Testis (tissue), 2 donors: ENCODE measurements around the gene LRPAP1.

Experiments
- POLR2A ChIP-seq: fragments of 450-650 bp; IDR thresholded peaks from one replicate; pipeline ENCODE4 v1.6.1; 2017; ENCODE audit warnings: antibody characterized with exemption, mild to moderate bottlenecking, moderate library complexity
- TF ChIP-seq, protein P1 (sequence below), 3 experiments: fragments of 450-650 bp in 2 of 3; fragments of 200-600 bp in 1 of 3; sonication (generic) in 1 of 3; IDR thresholded peaks; one replicate each; pipeline ENCODE4 v1.5.1; 2016 to 2019; ENCODE audit warnings: antibody characterized with exemption in 3 of 3, mild to moderate bottlenecking in 2 of 3, moderate library complexity in 1 of 3

DNA sequence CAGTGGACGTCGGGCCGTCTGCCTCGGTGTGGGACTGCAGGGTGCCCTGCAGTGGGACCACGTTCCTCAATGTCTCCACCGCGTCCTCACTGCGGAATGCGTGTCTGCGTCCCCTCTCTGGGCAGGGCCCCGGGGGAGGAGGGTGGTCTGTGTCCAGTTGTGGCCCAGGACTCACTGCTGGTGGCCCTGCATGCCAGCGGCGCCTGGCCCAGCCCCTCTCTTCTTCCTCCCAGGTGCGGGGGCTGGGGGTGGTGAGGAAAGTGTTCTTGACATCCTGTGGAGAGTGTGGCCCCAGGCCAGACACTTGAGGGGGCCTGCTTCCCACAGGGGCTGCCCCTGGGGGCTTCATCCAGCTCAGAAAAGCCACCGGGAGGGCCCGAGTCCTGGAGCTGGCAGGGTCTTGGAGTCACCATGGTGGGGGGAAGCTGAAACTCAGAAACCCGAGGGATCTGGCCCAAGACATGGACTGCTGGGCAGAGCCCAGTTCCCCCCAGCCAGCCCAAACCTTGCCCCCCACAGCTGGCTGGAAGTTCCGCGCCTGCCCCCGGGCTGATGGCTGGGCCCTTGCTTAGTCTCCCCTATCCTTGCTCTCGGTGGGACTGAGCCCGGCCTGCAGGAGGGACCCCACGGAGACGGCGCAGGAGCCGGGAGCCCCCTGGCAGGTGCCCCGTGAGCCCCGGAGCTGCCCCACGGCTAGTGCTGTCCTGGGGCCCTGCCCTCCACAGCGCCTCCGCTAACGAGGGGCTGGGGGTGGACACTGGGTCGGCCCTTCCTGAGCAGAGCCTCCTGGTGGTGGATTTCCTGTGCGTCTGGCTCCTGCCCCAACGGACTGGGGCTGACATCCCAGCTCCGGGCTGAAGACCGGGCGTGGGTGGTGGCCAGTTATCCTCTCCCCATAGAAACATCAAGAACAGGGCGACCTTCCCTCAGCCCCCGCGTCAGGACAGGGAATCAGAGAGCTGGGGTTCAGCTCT is 66.2 kb downstream of the LRPAP1 start:
- no peak for TF ChIP-seq POLR2A
- TF ChIP-seq, protein P1, sequence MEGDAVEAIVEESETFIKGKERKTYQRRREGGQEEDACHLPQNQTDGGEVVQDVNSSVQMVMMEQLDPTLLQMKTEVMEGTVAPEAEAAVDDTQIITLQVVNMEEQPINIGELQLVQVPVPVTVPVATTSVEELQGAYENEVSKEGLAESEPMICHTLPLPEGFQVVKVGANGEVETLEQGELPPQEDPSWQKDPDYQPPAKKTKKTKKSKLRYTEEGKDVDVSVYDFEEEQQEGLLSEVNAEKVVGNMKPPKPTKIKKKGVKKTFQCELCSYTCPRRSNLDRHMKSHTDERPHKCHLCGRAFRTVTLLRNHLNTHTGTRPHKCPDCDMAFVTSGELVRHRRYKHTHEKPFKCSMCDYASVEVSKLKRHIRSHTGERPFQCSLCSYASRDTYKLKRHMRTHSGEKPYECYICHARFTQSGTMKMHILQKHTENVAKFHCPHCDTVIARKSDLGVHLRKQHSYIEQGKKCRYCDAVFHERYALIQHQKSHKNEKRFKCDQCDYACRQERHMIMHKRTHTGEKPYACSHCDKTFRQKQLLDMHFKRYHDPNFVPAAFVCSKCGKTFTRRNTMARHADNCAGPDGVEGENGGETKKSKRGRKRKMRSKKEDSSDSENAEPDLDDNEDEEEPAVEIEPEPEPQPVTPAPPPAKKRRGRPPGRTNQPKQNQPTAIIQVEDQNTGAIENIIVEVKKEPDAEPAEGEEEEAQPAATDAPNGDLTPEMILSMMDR (IDR thresholded peaks at IDR 0.05), result peak in 2 of 3 experiments; percentile 24 to 25
